ENCODE measurements around the gene ESD. TPM values are rescaled to one million over a fixed set of nuclear protein-coding genes. Genes with fewer than 3 reads are reported as not detected.
A peak's percentile ranks its signal among the peaks of the same experiment; 100 is the strongest.

Gene ESD, protein sequence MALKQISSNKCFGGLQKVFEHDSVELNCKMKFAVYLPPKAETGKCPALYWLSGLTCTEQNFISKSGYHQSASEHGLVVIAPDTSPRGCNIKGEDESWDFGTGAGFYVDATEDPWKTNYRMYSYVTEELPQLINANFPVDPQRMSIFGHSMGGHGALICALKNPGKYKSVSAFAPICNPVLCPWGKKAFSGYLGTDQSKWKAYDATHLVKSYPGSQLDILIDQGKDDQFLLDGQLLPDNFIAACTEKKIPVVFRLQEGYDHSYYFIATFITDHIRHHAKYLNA
- total RNA-seq: 10 to 100 TPM; 63.7 to 84.5 (median 76.1) TPM

DNA sequence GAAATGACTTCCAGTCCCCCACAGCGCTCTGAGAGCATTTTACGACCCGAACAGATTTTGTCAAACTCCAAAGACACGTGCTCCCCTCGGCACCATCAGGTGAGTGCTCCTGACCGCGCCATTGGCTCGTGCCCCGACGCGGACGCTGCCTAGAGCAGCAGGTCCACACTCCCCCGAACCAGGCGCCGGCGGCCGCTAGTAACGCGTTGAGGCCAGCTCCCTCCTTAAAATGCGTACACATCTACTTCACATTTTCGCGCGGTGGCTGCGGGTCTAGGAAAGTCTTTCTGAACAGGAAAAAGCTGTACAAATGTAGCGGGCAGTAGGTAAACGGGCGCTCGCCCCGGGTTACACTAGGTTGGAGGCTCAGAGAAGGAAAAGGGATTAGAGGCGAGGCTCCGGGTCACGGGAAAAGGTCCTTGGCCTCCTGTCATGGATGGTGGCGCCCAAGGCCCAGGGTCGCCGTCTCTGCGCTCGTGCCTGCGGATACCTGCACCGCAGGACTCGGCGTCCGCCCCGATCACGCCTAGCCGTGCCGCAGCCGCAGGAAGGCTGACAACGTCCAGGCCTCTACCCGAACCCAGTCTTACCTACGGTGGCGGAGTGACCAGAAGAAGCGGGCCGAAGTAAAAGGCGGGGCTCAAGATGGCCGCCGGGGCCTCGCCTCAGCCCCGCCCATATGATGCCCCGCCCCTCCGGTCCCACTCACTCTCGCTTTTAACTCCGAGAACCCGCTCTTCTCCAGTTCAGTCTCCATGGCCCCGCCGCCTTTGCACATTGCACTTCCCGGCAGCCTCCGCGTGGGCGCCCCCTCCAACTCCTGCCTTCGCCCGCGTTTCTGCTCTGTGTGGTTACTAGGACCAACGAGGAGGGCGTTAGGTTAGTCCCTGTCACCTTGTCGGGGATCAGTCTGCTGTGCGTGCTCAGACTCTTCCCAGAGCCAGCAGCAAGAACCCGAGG is at the start of gene ESD:
ESD (minus strand) TSS at position 647 of the 960 bp plus-strand sequence. CDS start 5,748 bp downstream, outside the sequence.
- TF ChIP-seq, protein P1, sequence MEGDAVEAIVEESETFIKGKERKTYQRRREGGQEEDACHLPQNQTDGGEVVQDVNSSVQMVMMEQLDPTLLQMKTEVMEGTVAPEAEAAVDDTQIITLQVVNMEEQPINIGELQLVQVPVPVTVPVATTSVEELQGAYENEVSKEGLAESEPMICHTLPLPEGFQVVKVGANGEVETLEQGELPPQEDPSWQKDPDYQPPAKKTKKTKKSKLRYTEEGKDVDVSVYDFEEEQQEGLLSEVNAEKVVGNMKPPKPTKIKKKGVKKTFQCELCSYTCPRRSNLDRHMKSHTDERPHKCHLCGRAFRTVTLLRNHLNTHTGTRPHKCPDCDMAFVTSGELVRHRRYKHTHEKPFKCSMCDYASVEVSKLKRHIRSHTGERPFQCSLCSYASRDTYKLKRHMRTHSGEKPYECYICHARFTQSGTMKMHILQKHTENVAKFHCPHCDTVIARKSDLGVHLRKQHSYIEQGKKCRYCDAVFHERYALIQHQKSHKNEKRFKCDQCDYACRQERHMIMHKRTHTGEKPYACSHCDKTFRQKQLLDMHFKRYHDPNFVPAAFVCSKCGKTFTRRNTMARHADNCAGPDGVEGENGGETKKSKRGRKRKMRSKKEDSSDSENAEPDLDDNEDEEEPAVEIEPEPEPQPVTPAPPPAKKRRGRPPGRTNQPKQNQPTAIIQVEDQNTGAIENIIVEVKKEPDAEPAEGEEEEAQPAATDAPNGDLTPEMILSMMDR (IDR thresholded peaks at IDR 0.05): no peak
- TF ChIP-seq POLR2A (IDR thresholded peaks at IDR 0.05): peak in 1 of 2 donors; percentile 28
- intact Hi-C loops (cut with DNase I; ENCODE audit: low total_unique reads): loop anchor here (10.0 kb wide), 1 partner anchor 1238 kb away; the partner anchor contains the start of gene NUDT15
- H3K4me3 ChIP-seq (ENCODE audit: low read depth, poor library complexity, severe bottlenecking): peak within 1 kb of the TSS; percentile 74
- DNase-seq (ENCODE audit: low spot score in 2 of 2): peak; percentile 91 to 99
- WGBS, 2 donors: 1% methylated on average over 63 to 71 of the region's 77 CpGs

DNA sequence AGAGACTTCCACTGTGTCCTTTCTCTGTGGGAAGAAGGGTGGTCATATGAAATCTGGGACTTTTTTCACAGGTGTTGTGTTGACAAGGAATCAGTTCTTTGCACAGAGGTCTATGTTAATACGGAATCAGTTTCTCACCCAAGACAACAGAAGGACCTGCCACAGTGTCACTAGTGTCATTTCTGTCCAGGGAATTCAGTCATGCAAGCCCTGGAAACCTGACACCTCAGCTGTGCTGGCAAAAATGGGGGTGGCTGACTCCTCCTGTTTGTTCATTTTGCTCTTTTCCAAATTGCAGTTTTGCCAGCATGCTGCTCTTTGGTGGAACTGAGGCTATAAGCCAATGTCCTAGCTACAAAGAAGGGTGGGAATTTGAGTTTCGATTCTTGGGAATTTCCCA is 49.8 kb upstream of the ESD start:
- no peak overlapping the region for H3K4me3 ChIP-seq (ENCODE audit: low read depth, poor library complexity, severe bottlenecking)
- DNase-seq (ENCODE audit: low spot score in 2 of 2): no peak
- WGBS, 2 donors: 53 to 76% methylated on average over 2 of the region's 2 CpGs
- no peak for TF ChIP-seq POLR2A (IDR thresholded peaks at IDR 0.05)
- TF ChIP-seq, protein P1 (IDR thresholded peaks at IDR 0.05): no peak
- intact Hi-C loops (cut with DNase I; ENCODE audit: low total_unique reads): no loop called here

DNA sequence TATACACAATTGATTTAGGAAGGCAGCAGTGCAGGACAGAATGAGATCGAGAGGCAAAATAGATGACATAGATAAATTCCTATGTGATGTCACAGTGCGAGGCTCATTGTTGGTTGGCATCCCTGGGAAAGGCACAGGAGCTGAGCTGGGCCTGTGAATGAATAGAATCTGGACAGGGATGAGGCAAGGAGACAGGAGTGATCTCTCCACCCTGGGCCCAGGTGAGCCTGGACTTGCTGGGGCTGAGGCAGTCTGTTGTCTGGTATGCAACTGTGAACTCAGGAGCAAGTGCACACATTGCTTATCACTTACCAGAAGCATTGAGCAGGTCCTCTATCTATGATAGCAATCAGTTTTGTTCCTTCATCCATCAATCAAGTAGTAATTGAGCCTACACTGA is 48.2 kb upstream of the ESD start:
- no peak for DNase-seq (ENCODE audit: low spot score in 2 of 2)
- no peak for TF ChIP-seq POLR2A (IDR thresholded peaks at IDR 0.05)
- TF ChIP-seq, protein P1 (IDR thresholded peaks at IDR 0.05): no peak
- H3K4me3 ChIP-seq (ENCODE audit: low read depth, poor library complexity, severe bottlenecking): no peak overlapping the region
- intact Hi-C loops (cut with DNase I; ENCODE audit: low total_unique reads): no loop called here
- 84 to 85% methylated on average over 2 of the region's 2 CpGs for WGBS, 2 donors

DNA sequence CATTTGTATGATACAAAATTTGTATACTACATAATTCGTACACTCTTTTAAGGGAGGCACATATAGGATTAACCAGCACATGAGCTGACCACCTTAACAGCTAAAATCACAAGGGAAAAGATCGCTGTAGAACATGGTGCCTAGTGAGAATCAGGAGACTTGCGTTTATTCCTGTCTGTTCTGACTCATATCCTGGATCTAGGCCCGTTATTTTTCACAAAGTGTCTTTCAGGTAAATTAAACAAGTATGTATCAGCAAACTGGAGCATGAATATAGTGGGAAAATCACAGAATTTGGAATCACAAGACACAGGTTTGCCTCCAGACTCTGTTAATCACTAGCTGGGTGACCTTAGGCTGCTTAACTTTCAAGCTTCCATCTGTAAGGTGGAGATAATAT is 47.5 kb upstream of the ESD start:
- TF ChIP-seq, protein P1 (IDR thresholded peaks at IDR 0.05): no peak
- TF ChIP-seq POLR2A (IDR thresholded peaks at IDR 0.05): no peak
- intact Hi-C loops (cut with DNase I; ENCODE audit: low total_unique reads): no loop called here
- no peak for DNase-seq (ENCODE audit: low spot score in 2 of 2)
- no peak overlapping the region for H3K4me3 ChIP-seq (ENCODE audit: low read depth, poor library complexity, severe bottlenecking)
- 55 to 56% methylated on average over 4 of the region's 4 CpGs for WGBS, 2 donors

- WGBS, 2 donors: 32 to 35% methylated on average over 1 of the region's 1 CpG
- DNase-seq (ENCODE audit: low spot score in 2 of 2): no peak
- no peak overlapping the region for H3K4me3 ChIP-seq (ENCODE audit: low read depth, poor library complexity, severe bottlenecking)
- intact Hi-C loops (cut with DNase I; ENCODE audit: low total_unique reads): loop anchor here (10.0 kb wide), 1 partner anchor 935 kb away; no protein-coding TSS in a partner anchor
- TF ChIP-seq, protein P1 (IDR thresholded peaks at IDR 0.05): no peak
- no peak for TF ChIP-seq POLR2A (IDR thresholded peaks at IDR 0.05)
These were observed 42.4 kb upstream of the ESD start for GRCh38 chr13:46839399-46839798.
